ENCODE results near the gene COL27A1. TPM values are rescaled to one million over a fixed set of nuclear protein-coding genes. Genes with fewer than 3 reads are reported as not detected.
"Not testable (repeated sequence)": the region's sequence is repeated elsewhere in the genome, so short reads cannot be mapped to it uniquely, and the experiment has no call there.

Gene COL27A1
- total and polyA plus RNA-seq, 4 donors: 1.9 to 59.4 (median 45.6) TPM

- WGBS, 2 donors: 62% methylated on average over 15 of the region's 19 CpGs
- H3K4me3 ChIP-seq (ENCODE audit: low read length in 2 of 2); DNase-seq; intact Hi-C loops (cut with DNase I); H3K27ac ChIP-seq (ENCODE audit: low read depth in 1 of 2, low read length in 2 of 2); ATAC-seq (ENCODE audit: low FRiP score); H3K9me3 ChIP-seq (ENCODE audit: control insufficient read depth, low read length); H3K4me1 ChIP-seq (ENCODE audit: control insufficient read depth in 1 of 2, insufficient read depth in 2 of 2, low read length in 2 of 2); H3K36me3 ChIP-seq (ENCODE audit: control insufficient read depth in 1 of 2, insufficient read depth in 2 of 2, low read length in 1 of 2); H3K27me3 ChIP-seq (ENCODE audit: control insufficient read depth in 1 of 2, insufficient read depth in 2 of 2, low read length in 1 of 2): not testable (repeated sequence)
Observed at GRCh38 chr9:114331229-114332195, 176.2 kb downstream of the COL27A1 start.

DNA sequence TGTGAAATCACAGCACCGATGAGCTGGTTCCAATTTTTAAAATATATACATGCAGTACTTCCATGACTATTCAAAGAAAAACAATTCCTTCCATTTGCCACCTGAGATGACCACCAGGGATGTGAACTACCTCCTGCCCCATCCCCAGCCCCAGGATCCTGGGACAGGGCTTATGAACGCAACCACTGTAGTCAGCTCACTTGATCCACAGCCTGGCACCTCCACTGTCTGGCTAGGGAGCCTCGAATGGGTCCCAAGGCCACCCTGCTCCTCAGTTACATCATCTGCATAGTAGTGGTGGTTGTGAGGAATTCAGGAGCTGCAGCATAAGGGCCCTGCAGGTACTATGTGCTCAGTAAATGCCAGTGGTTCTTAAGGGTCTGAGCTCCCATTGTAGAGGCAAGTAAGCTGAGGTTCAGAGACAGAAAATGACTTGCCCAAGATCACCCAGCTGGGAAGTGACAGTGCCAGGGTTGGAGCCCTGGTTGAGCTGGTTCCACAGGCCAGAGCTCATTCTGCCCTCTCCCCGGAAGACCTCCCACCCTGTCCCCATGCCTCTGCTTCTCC lies 177.2 kb downstream of the COL27A1 start:
- H3K36me3 ChIP-seq (ENCODE audit: control insufficient read depth in 1 of 2, insufficient read depth in 2 of 2, low read length in 1 of 2); intact Hi-C loops (cut with DNase I); H3K4me3 ChIP-seq (ENCODE audit: low read length in 2 of 2); H3K27me3 ChIP-seq (ENCODE audit: control insufficient read depth in 1 of 2, insufficient read depth in 2 of 2, low read length in 1 of 2); H3K27ac ChIP-seq (ENCODE audit: low read depth in 1 of 2, low read length in 2 of 2); ATAC-seq (ENCODE audit: low FRiP score); DNase-seq; H3K9me3 ChIP-seq (ENCODE audit: control insufficient read depth, low read length); H3K4me1 ChIP-seq (ENCODE audit: control insufficient read depth in 1 of 2, insufficient read depth in 2 of 2, low read length in 2 of 2): not testable (repeated sequence)
- 63 to 68% methylated on average over 4 of the region's 4 CpGs for WGBS, 2 donors

DNA sequence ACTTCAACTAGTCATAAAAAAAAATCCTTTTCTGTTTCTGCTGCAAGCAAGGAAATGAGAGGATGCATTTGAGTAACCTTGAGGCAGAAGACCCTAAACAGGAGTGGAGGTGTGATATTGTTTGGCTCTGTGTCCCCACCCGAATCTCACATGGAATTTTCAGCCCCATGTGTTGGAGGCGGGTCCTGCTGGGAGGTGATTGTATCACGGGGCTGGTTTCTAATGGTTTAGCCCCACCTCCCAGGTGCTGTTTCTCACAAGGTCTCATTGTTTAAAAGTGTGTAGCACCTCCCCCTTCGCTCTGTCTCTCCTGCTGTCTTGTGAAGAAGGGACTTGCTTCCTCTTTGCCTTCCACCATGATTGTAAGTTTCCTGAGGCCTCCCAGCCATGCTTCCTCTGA lies 178.4 kb downstream of the COL27A1 start:
- H3K36me3 ChIP-seq (ENCODE audit: control insufficient read depth in 1 of 2, insufficient read depth in 2 of 2, low read length in 1 of 2); intact Hi-C loops (cut with DNase I); H3K27me3 ChIP-seq (ENCODE audit: control insufficient read depth in 1 of 2, insufficient read depth in 2 of 2, low read length in 1 of 2); H3K4me3 ChIP-seq (ENCODE audit: low read length in 2 of 2); DNase-seq; ATAC-seq (ENCODE audit: low FRiP score); H3K27ac ChIP-seq (ENCODE audit: low read depth in 1 of 2, low read length in 2 of 2); H3K9me3 ChIP-seq (ENCODE audit: control insufficient read depth, low read length); H3K4me1 ChIP-seq (ENCODE audit: control insufficient read depth in 1 of 2, insufficient read depth in 2 of 2, low read length in 2 of 2): not testable (repeated sequence)
- WGBS, 2 donors: 81 to 90% methylated on average over 2 to 3 of the region's 4 CpGs

DNA sequence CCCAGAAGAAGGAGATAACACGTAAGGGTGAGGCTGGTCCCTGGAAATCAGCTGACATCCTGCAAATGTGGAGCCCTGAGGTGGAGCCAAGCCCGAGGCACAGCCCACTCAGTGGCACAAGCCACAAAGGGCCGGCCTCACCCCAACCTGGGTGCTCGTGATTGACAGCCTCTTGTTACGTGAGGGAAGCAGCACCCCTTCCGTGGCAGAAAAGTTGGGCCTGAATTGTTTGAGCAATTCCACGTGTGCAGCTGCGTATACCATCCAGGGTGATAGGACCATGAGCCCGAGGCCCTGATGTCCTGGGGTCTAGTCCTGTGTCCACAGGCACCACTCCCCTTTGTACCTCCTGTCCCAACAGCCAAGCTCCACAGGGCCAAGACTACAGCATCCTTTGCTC lies 179.2 kb downstream of the COL27A1 start:
- Histone ChIP-seq H3K27ac (ENCODE audit: low read depth in 1 of 2, low read length in 2 of 2) (no peak overlapping the region), H3K4me1 (ENCODE audit: control insufficient read depth in 1 of 2, insufficient read depth in 2 of 2, low read length in 2 of 2) (no peaks in the 10 kb centered on the region), H3K36me3 (ENCODE audit: control insufficient read depth in 1 of 2, insufficient read depth in 2 of 2, low read length in 1 of 2) (peaks cover 0 to 6% of the 10 kb centered on the region in 2 donors), H3K27me3 (ENCODE audit: control insufficient read depth in 1 of 2, insufficient read depth in 2 of 2, low read length in 1 of 2) (no peaks in the 10 kb centered on the region), H3K4me3 (ENCODE audit: low read length in 2 of 2) (no peak overlapping the region), H3K9me3 (ENCODE audit: control insufficient read depth, low read length) (no peaks in the 10 kb centered on the region)
- WGBS, 2 donors: 78 to 83% methylated on average over 8 to 9 of the region's 9 CpGs
- ATAC-seq (ENCODE audit: low FRiP score) (no peak), DNase-seq (peak in 1 of 2 donors; percentile 55)
- intact Hi-C loops (cut with DNase I): no loop called here

GRCh38 chr9:114335745-114336144 lies 180.4 kb downstream of the COL27A1 start:
- WGBS, 2 donors: 43 to 47% methylated on average over 2 of the region's 2 CpGs
- Histone ChIP-seq H3K27ac (ENCODE audit: low read depth in 1 of 2, low read length in 2 of 2) (no peak overlapping the region), H3K4me1 (ENCODE audit: control insufficient read depth in 1 of 2, insufficient read depth in 2 of 2, low read length in 2 of 2) (no peaks in the 10 kb centered on the region), H3K9me3 (ENCODE audit: control insufficient read depth, low read length) (no peaks in the 10 kb centered on the region), H3K27me3 (ENCODE audit: control insufficient read depth in 1 of 2, insufficient read depth in 2 of 2, low read length in 1 of 2) (no peaks in the 10 kb centered on the region), H3K4me3 (ENCODE audit: low read length in 2 of 2) (no peak overlapping the region), H3K36me3 (ENCODE audit: control insufficient read depth in 1 of 2, insufficient read depth in 2 of 2, low read length in 1 of 2) (peaks cover 5 to 6% of the 10 kb centered on the region in 2 donors)
- no peak for ATAC-seq (ENCODE audit: low FRiP score)
- intact Hi-C loops (cut with DNase I): loop anchor here in 1 of 2 donors (5.0 kb wide), 1 partner anchor 317 kb away; no protein-coding TSS in a partner anchor
- DNase-seq: no peak

- intact Hi-C loops (cut with DNase I): loop anchor here in 1 of 2 donors (5.0 kb wide), 1 partner anchor 316 kb away; no protein-coding TSS in a partner anchor
- H3K36me3 ChIP-seq (ENCODE audit: control insufficient read depth in 1 of 2, insufficient read depth in 2 of 2, low read length in 1 of 2): peaks cover 6 to 7% of the 10 kb centered on the region in 2 donors
- no peaks in the 10 kb centered on the region for H3K4me1 ChIP-seq (ENCODE audit: control insufficient read depth in 1 of 2, insufficient read depth in 2 of 2, low read length in 2 of 2)
- DNase-seq: no peak
- H3K27me3 ChIP-seq (ENCODE audit: control insufficient read depth in 1 of 2, insufficient read depth in 2 of 2, low read length in 1 of 2): no peaks in the 10 kb centered on the region
- H3K4me3 ChIP-seq (ENCODE audit: low read length in 2 of 2): no peak overlapping the region
- H3K27ac ChIP-seq (ENCODE audit: low read depth in 1 of 2, low read length in 2 of 2): no peak overlapping the region
- WGBS, 2 donors: 63 to 66% methylated on average over 10 of the region's 10 CpGs
- no peaks in the 10 kb centered on the region for H3K9me3 ChIP-seq (ENCODE audit: control insufficient read depth, low read length)
- no peak for ATAC-seq (ENCODE audit: low FRiP score)
Observed at GRCh38 chr9:114336157-114336556, 180.8 kb downstream of the COL27A1 start.

GRCh38 chr9:114336699-114337395 lies 181.5 kb downstream of the COL27A1 start:
- no peaks in the 10 kb centered on the region for H3K9me3 ChIP-seq (ENCODE audit: control insufficient read depth, low read length)
- ATAC-seq (ENCODE audit: low FRiP score) (no peak), DNase-seq (no peak)
- H3K27me3 ChIP-seq (ENCODE audit: control insufficient read depth in 1 of 2, insufficient read depth in 2 of 2, low read length in 1 of 2): no peaks in the 10 kb centered on the region
- WGBS, 2 donors: 86 to 87% methylated on average over 23 of the region's 23 CpGs
- H3K4me3 ChIP-seq (ENCODE audit: low read length in 2 of 2): no peak overlapping the region
- no peaks in the 10 kb centered on the region for H3K4me1 ChIP-seq (ENCODE audit: control insufficient read depth in 1 of 2, insufficient read depth in 2 of 2, low read length in 2 of 2)
- peaks cover 6 to 10% of the 10 kb centered on the region in 2 donors for H3K36me3 ChIP-seq (ENCODE audit: control insufficient read depth in 1 of 2, insufficient read depth in 2 of 2, low read length in 1 of 2)
- intact Hi-C loops (cut with DNase I): loop anchor here in 1 of 2 donors (5.0 kb wide), 1 partner anchor 315 kb away; no protein-coding TSS in a partner anchor
- H3K27ac ChIP-seq (ENCODE audit: low read depth in 1 of 2, low read length in 2 of 2): no peak overlapping the region

GRCh38 chr9:114338187-114338586 lies 182.8 kb downstream of the COL27A1 start:
- H3K4me3 ChIP-seq (ENCODE audit: low read length in 2 of 2): no peak overlapping the region
- peaks cover 6 to 11% of the 10 kb centered on the region in 2 donors for H3K36me3 ChIP-seq (ENCODE audit: control insufficient read depth in 1 of 2, insufficient read depth in 2 of 2, low read length in 1 of 2)
- no peaks in the 10 kb centered on the region for H3K9me3 ChIP-seq (ENCODE audit: control insufficient read depth, low read length)
- H3K27ac ChIP-seq (ENCODE audit: low read depth in 1 of 2, low read length in 2 of 2): no peak overlapping the region
- ATAC-seq (ENCODE audit: low FRiP score) (no peak), DNase-seq (no peak)
- no peaks in the 10 kb centered on the region for H3K4me1 ChIP-seq (ENCODE audit: control insufficient read depth in 1 of 2, insufficient read depth in 2 of 2, low read length in 2 of 2)
- intact Hi-C loops (cut with DNase I): loop anchor here in 1 of 2 donors (5.0 kb wide), 1 partner anchor 314 kb away; no protein-coding TSS in a partner anchor
- no peaks in the 10 kb centered on the region for H3K27me3 ChIP-seq (ENCODE audit: control insufficient read depth in 1 of 2, insufficient read depth in 2 of 2, low read length in 1 of 2)
- 88 to 92% methylated on average over 2 of the region's 2 CpGs for WGBS, 2 donors
